PC-9 (cell line): Measurements from ENCODE around the gene APLF. TPM values are rescaled to one million over a fixed set of nuclear protein-coding genes. Genes with fewer than 3 reads are reported as not detected.

Source experiments
- BruUV-seq: library from RNA; stranded (reverse); fragments of 400-500 nt; replicated peaks from 2 replicates; lab custom pipeline; 2021; lab: Mats Ljungman, UMichigan
- CTCF ChIA-PET: fragments of 300-600 bp; sonication (Branson Sonifier 250); formaldehyde crosslinking; loops from one replicate; lab custom pipeline; 2022; ENCODE audit warnings: antibody characterized with exemption; lab: Charles Lee
- POLR2A ChIA-PET: fragments of 300-600 bp; sonication (Branson Sonifier 250); formaldehyde crosslinking; loops from one replicate; lab custom pipeline; 2022; ENCODE audit warnings: antibody characterized with exemption; ENCODE audit not compliant: unreplicated experiment; lab: Charles Lee
- DNase-seq, 2 experiments: peaks; one replicate each; pipeline versions ENCODE4 v3.0.0 to v3.0.0-alpha.2; 2015 to 2022; ENCODE audit warnings: mixed read lengths in 1 of 2
- H2AFZ ChIP-seq: fragments of 200-600 bp; sonication (generic); 2 replicates; pipeline ENCODE4 v1.8.1; 2017; ENCODE audit warnings: antibody characterized with exemption
- H3F3A ChIP-seq: fragments of 200-600 bp; sonication (generic); 2 replicates; pipeline ENCODE4 v1.8.1; 2017; ENCODE audit warnings: antibody characterized with exemption, mild to moderate bottlenecking, low read depth; ENCODE audit not compliant: insufficient read depth
- H3K27ac ChIP-seq: fragments of 200-600 bp; sonication (generic); 2 replicates; pipeline ENCODE4 v1.6.1; 2016; ENCODE audit warnings: mixed run types
- H3K27me3 ChIP-seq: fragments of 200-600 bp; sonication (generic); 2 replicates; pipeline ENCODE4 v1.6.1; 2016; ENCODE audit warnings: low read depth, mixed run types; ENCODE audit not compliant: insufficient read depth
- H3K36me3 ChIP-seq: fragments of 200-600 bp; sonication (generic); 2 replicates; pipeline ENCODE4 v1.6.1; 2016; ENCODE audit warnings: low read depth, mixed run types
- H3K4me1 ChIP-seq: fragments of 200-600 bp; sonication (generic); replicated peaks from 2 replicates; pipeline ENCODE4 v1.6.1; 2016; ENCODE audit warnings: mixed run types; ENCODE audit not compliant: insufficient read depth
- H3K4me2 ChIP-seq: fragments of 200-600 bp; sonication (generic); 2 replicates; pipeline ENCODE4 v1.6.1; 2017; ENCODE audit warnings: mixed run types
- H3K4me3 ChIP-seq: fragments of 200-600 bp; sonication (generic); 2 replicates; pipeline ENCODE4 v1.6.1; 2016; ENCODE audit warnings: mixed run types
- H3K79me2 ChIP-seq: fragments of 200-600 bp; sonication (generic); 2 replicates; pipeline ENCODE4 v1.6.1; 2017; ENCODE audit warnings: low read depth, mixed run types
- H3K9me2 ChIP-seq: fragments of 200-600 bp; sonication (generic); 2 replicates; pipeline ENCODE4 v1.8.1; 2017; ENCODE audit warnings: mild to moderate bottlenecking; ENCODE audit not compliant: insufficient read depth
- H3K9me3 ChIP-seq: fragments of 200-600 bp; sonication (generic); 2 replicates; pipeline ENCODE4 v1.8.1; 2016; ENCODE audit warnings: low read depth; ENCODE audit not compliant: insufficient read depth
- H4K20me1 ChIP-seq: fragments of 200-600 bp; sonication (generic); 2 replicates; pipeline ENCODE4 v1.8.1; 2017; ENCODE audit not compliant: insufficient read depth
- CTCF ChIP-seq: fragments of 200-600 bp; sonication (generic); conservative IDR thresholded peaks from 2 replicates; pipeline ENCODE4 v1.6.1; 2017; ENCODE audit warnings: mixed run types, antibody characterized with exemption, mild to moderate bottlenecking, moderate library complexity
- EZH2 ChIP-seq: fragments of 200-600 bp; sonication (generic); IDR thresholded peaks from 2 replicates; pipeline ENCODE4 v1.8.0; 2017; ENCODE audit warnings: antibody characterized with exemption, low read depth
- intact Hi-C: fragments of 100-400 bp; cut with micrococcal nuclease; formaldehyde crosslinking; loops from one replicate; pipeline ENCODE4 v1.10.0; 2022; ENCODE audit not compliant: unreplicated experiment
- total RNA-seq: library from RNA; stranded (reverse); gene quantifications from 2 replicates; pipeline ENCODE4 v1.2.3, GENCODE V29; 2021

The APLF gene
- total RNA-seq, 1 experiment from 2014 or later: 4.5 TPM

GRCh38 chr2:68536000-68536399 lies 68.6 kb downstream of the APLF start:
- intact Hi-C loops: no loop called here
- ChIA-PET CTCF (no interaction called here), POLR2A (interaction anchor here (0.6 kb wide), 1 partner anchor 362 kb away, joined by 3 read pairs; no protein-coding TSS in a partner anchor)
- TF ChIP-seq CTCF: no peak
- TF ChIP-seq EZH2: no peak
- Histone ChIP-seq H3K4me2 (no peak overlapping the region), H3K79me2 (no peaks in the 10 kb centered on the region), H3K36me3 (no peaks in the 10 kb centered on the region), H3K9me2 (no peaks in the 10 kb centered on the region), H3K4me1 (no peaks in the 10 kb centered on the region), H2AFZ (no peak overlapping the region), H3K9me3 (no peaks in the 10 kb centered on the region), H3K27ac (no peak overlapping the region), H3K4me3 (no peak overlapping the region), H3K27me3 (no peaks in the 10 kb centered on the region), H4K20me1 (no peaks in the 10 kb centered on the region), H3F3A (no peaks in the 10 kb centered on the region)
- BruUV-seq: no TSS peak
- no peak for DNase-seq

DNA sequence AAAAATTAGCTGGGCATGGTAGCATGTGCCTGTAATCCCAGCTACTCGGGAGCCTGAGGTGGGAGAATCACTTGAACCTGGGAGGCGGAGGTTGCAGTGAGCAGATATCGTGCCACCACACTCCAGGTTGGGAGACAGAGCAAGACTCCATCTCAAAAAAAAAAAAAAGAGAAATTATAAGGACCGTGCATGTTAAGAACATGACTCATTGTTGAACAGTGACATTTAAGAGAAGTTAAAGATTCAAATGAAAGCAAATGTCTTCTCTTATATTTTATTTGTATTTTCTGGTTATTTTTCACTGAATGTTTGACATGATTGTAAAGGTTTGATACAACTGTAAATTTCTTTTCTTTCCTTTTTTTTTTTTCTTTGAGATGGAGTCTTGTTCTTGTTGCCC lies 69.6 kb downstream of the APLF start:
- Histone ChIP-seq H3K36me3 (no peaks in the 10 kb centered on the region), H3K9me2 (no peaks in the 10 kb centered on the region), H3K4me1 (no peaks in the 10 kb centered on the region), H2AFZ (no peak overlapping the region), H3K4me3 (no peak overlapping the region), H3K4me2 (no peak overlapping the region), H3K27ac (no peak overlapping the region), H3F3A (no peaks in the 10 kb centered on the region), H3K9me3 (no peaks in the 10 kb centered on the region), H3K27me3 (no peaks in the 10 kb centered on the region), H4K20me1 (no peaks in the 10 kb centered on the region), H3K79me2 (no peaks in the 10 kb centered on the region)
- CTCF ChIA-PET: no interaction called here
- intact Hi-C loops: no loop called here
- DNase-seq: no peak
- BruUV-seq: no TSS peak
- TF ChIP-seq EZH2 (no peak), CTCF (no peak)
- POLR2A ChIA-PET: no interaction called here

GRCh38 chr2:68537809-68538208 lies 70.4 kb downstream of the APLF start:
- ChIA-PET CTCF (no interaction called here), POLR2A (interaction anchor here (0.6 kb wide), 1 partner anchor 16 kb away, joined by 5 read pairs; no protein-coding TSS in a partner anchor)
- BruUV-seq: no TSS peak
- Histone ChIP-seq H3K4me1 (no peaks in the 10 kb centered on the region), H3K27me3 (no peaks in the 10 kb centered on the region), H3K27ac (no peak overlapping the region), H3K36me3 (no peaks in the 10 kb centered on the region), H3K9me3 (no peaks in the 10 kb centered on the region), H2AFZ (no peak overlapping the region), H4K20me1 (no peaks in the 10 kb centered on the region), H3K4me3 (no peak overlapping the region), H3F3A (no peaks in the 10 kb centered on the region), H3K9me2 (no peaks in the 10 kb centered on the region), H3K4me2 (no peak overlapping the region), H3K79me2 (no peaks in the 10 kb centered on the region)
- DNase-seq: no peak
- intact Hi-C loops: no loop called here
- TF ChIP-seq EZH2 (no peak), CTCF (no peak)
